ENCODE measurements around the gene ARHGAP5. TPM values are rescaled to one million over a fixed set of nuclear protein-coding genes. Genes with fewer than 3 reads are reported as not detected.

ARHGAP5 gene
- total RNA-seq, 1 donor from 2014 or later: 157 TPM

GRCh38 chr14:32171469-32171868, 94.4 kb downstream of the ARHGAP5 start:
- Mint-ChIP-seq H3K4me1 (ENCODE audit: unreplicated experiment) (no peaks in the 10 kb centered on the region), H3K4me3 (no peak overlapping the region), H3K27me3 (no peaks in the 10 kb centered on the region), H3K27ac (no peak overlapping the region), H3K9me3 (no peaks in the 10 kb centered on the region), H3K36me3 (no peaks in the 10 kb centered on the region)
- no peak for DNase-seq (ENCODE audit: extremely low spot score, unreplicated experiment)
- no peak for TF ChIP-seq CTCF (conservative IDR thresholded peaks at IDR 0.05)

GRCh38 chr14:32183151-32184058, 106.3 kb downstream of the ARHGAP5 start:
- Mint-ChIP-seq H3K27me3 (no peaks in the 10 kb centered on the region), H3K4me3 (no peak overlapping the region), H3K4me1 (ENCODE audit: unreplicated experiment) (no peaks in the 10 kb centered on the region), H3K9me3 (peaks cover 17% of the 10 kb centered on the region), H3K27ac (no peak overlapping the region), H3K36me3 (no peaks in the 10 kb centered on the region)
- TF ChIP-seq CTCF (conservative IDR thresholded peaks at IDR 0.05): no peak
- no peak for DNase-seq (ENCODE audit: extremely low spot score, unreplicated experiment)

- Mint-ChIP-seq H3K36me3 (no peaks in the 10 kb centered on the region), H3K27me3 (no peaks in the 10 kb centered on the region), H3K27ac (no peak overlapping the region), H3K4me3 (no peak overlapping the region), H3K9me3 (peaks cover 11% of the 10 kb centered on the region), H3K4me1 (ENCODE audit: unreplicated experiment) (no peaks in the 10 kb centered on the region)
- no peak for TF ChIP-seq CTCF (conservative IDR thresholded peaks at IDR 0.05)
- DNase-seq (ENCODE audit: extremely low spot score, unreplicated experiment): no peak
Observed at GRCh38 chr14:32185097-32185496, 108.0 kb downstream of the ARHGAP5 start.

- Mint-ChIP-seq H3K27me3 (no peaks in the 10 kb centered on the region), H3K27ac (no peak overlapping the region), H3K4me3 (no peak overlapping the region), H3K36me3 (no peaks in the 10 kb centered on the region), H3K9me3 (peaks cover 11% of the 10 kb centered on the region), H3K4me1 (ENCODE audit: unreplicated experiment) (no peaks in the 10 kb centered on the region)
- TF ChIP-seq CTCF (conservative IDR thresholded peaks at IDR 0.05): no peak
- no peak for DNase-seq (ENCODE audit: extremely low spot score, unreplicated experiment)
Observed at GRCh38 chr14:32186248-32186647, 109.1 kb downstream of the ARHGAP5 start.

GRCh38 chr14:32189811-32190210, 112.7 kb downstream of the ARHGAP5 start:
- Mint-ChIP-seq H3K9me3 (peaks cover 6% of the 10 kb centered on the region), H3K36me3 (no peaks in the 10 kb centered on the region), H3K27ac (no peak overlapping the region), H3K4me3 (no peak overlapping the region), H3K4me1 (ENCODE audit: unreplicated experiment) (no peaks in the 10 kb centered on the region), H3K27me3 (no peaks in the 10 kb centered on the region)
- TF ChIP-seq CTCF (conservative IDR thresholded peaks at IDR 0.05): no peak
- DNase-seq (ENCODE audit: extremely low spot score, unreplicated experiment): no peak
